GM23338 (cell line): ENCODE measurements around the gene SLC6A7. TPM values are rescaled to one million over a fixed set of nuclear protein-coding genes. Genes with fewer than 3 reads are reported as not detected.

Experiments
- ATAC-seq: fragments of 200-7000 bp; cut with Tn5 transposase; 3 replicates; pipeline ENCODE4 v1.9.1; 2020
- DNase-seq: peaks from one replicate; pipeline ENCODE4 v3.0.0-alpha.2; 2015; ENCODE audit warnings: low spot score
- H2AFZ ChIP-seq: fragments of 200-600 bp; sonication (generic); 2 replicates; pipeline ENCODE4 v1.8.0; 2016; ENCODE audit warnings: antibody characterized with exemption, mild to moderate bottlenecking, moderate library complexity
- H3F3A ChIP-seq: fragments of 200-600 bp; sonication (generic); replicated peaks from 2 replicates; pipeline ENCODE4 v1.8.0; 2017; ENCODE audit warnings: antibody characterized with exemption, mixed run types, low read depth
- H3K27ac ChIP-seq: fragments of 200-600 bp; sonication (generic); 2 replicates; pipeline ENCODE4 v1.6.1; 2016; ENCODE audit warnings: low read depth
- H3K27me3 ChIP-seq: fragments of 200-600 bp; sonication (generic); 2 replicates; pipeline ENCODE4 v1.8.0; 2016; ENCODE audit warnings: mild to moderate bottlenecking, mixed run types, moderate library complexity; ENCODE audit not compliant: insufficient read depth
- H3K36me3 ChIP-seq: fragments of 200-600 bp; sonication (generic); 2 replicates; pipeline ENCODE4 v1.8.0; 2016; ENCODE audit warnings: mild to moderate bottlenecking; ENCODE audit not compliant: insufficient read depth
- H3K4me1 ChIP-seq: fragments of 200-600 bp; sonication (generic); 2 replicates; pipeline ENCODE4 v1.8.0; 2016; ENCODE audit warnings: mild to moderate bottlenecking, moderate library complexity; ENCODE audit not compliant: insufficient read depth
- H3K4me2 ChIP-seq: fragments of 200-600 bp; sonication (generic); 2 replicates; pipeline ENCODE4 v1.7.1; 2017; ENCODE audit warnings: mixed run types
- H3K4me3 ChIP-seq: fragments of 200-600 bp; sonication (generic); 2 replicates; pipeline ENCODE4 v1.6.1; 2016; ENCODE audit warnings: mixed run types
- H3K79me2 ChIP-seq: fragments of 200-600 bp; sonication (generic); replicated peaks from 2 replicates; pipeline ENCODE4 v1.8.0; 2017; ENCODE audit warnings: mild to moderate bottlenecking; ENCODE audit not compliant: insufficient read depth
- H3K9me2 ChIP-seq: fragments of 200-600 bp; sonication (generic); 2 replicates; pipeline ENCODE4 v1.8.0; 2017; ENCODE audit not compliant: insufficient read depth
- H4K20me1 ChIP-seq: fragments of 200-600 bp; sonication (generic); replicated peaks from 2 replicates; pipeline ENCODE4 v1.8.0; 2017; ENCODE audit warnings: mild to moderate bottlenecking; ENCODE audit not compliant: insufficient read depth
- H3K27ac Mint-ChIP-seq: 2 replicates; pipeline ENCODE4 v1.8.0; 2020; ENCODE audit warnings: inconsistent platforms, mild to moderate bottlenecking, moderate library complexity, mixed read lengths
- H3K27me3 Mint-ChIP-seq: 3 replicates; pipeline ENCODE4 v1.8.0; 2022; ENCODE audit warnings: low read depth, mild to moderate bottlenecking, moderate library complexity, mixed read lengths, inconsistent platforms; ENCODE audit not compliant: insufficient read depth, poor library complexity
- H3K36me3 Mint-ChIP-seq: 3 replicates; pipeline ENCODE4 v1.8.0; 2021; ENCODE audit warnings: low read depth, mild to moderate bottlenecking, inconsistent platforms, moderate library complexity, mixed read lengths
- H3K4me1 Mint-ChIP-seq: 3 replicates; pipeline ENCODE4 v1.8.0; 2020; ENCODE audit warnings: mild to moderate bottlenecking, inconsistent platforms, mixed read lengths
- H3K4me3 Mint-ChIP-seq: 3 replicates; pipeline ENCODE4 v1.8.0; 2021; ENCODE audit warnings: moderate library complexity, mild to moderate bottlenecking, inconsistent platforms, mixed read lengths
- H3K9me3 Mint-ChIP-seq: 3 replicates; pipeline ENCODE4 v1.8.0; 2020; ENCODE audit warnings: moderate library complexity, mild to moderate bottlenecking, inconsistent platforms, mixed read lengths
- CREB1 ChIP-seq: fragments of 250-450 bp; sonication (Bioruptor Pico); IDR thresholded peaks from 2 replicates; pipeline ENCODE4 v1.5.0; 2020; ENCODE audit warnings: low read depth, mild to moderate bottlenecking, moderate library complexity
- CTCF ChIP-seq, 2 experiments: fragments of 200-600 bp in 1 of 2; sonication (generic) in 1 of 2; conservative IDR thresholded peaks; 2 replicates each; pipeline versions ENCODE4 v1.5.1 to v1.6.1; 2016 to 2017; ENCODE audit warnings: antibody characterized with exemption in 2 of 2, low read depth in 2 of 2, mild to moderate bottlenecking in 2 of 2, moderate library complexity in 1 of 2
- ETS1 ChIP-seq: IDR thresholded peaks from 2 replicates; pipeline ENCODE4 v1.6.1; 2016; ENCODE audit warnings: antibody characterized with exemption
- EZH2 ChIP-seq: fragments of 200-600 bp; sonication (generic); IDR thresholded peaks from one replicate; pipeline ENCODE4 v1.8.0; 2017; ENCODE audit warnings: antibody characterized with exemption, mild to moderate bottlenecking, low read depth; ENCODE audit not compliant: unreplicated experiment
- EZH2phosphoT487 ChIP-seq: fragments of 200-600 bp; sonication (generic); IDR thresholded peaks from one replicate; pipeline ENCODE4 v1.8.1; 2018; ENCODE audit warnings: antibody characterized with exemption; ENCODE audit not compliant: unreplicated experiment
- JUNB ChIP-seq: IDR thresholded peaks from one replicate; pipeline ENCODE4 v1.6.1; 2016; ENCODE audit warnings: antibody characterized with exemption; ENCODE audit not compliant: unreplicated experiment
- NANOG ChIP-seq: IDR thresholded peaks from 2 replicates; pipeline ENCODE4 v1.6.1; 2016; ENCODE audit warnings: antibody characterized with exemption, borderline replicate concordance
- POLR2AphosphoS5 ChIP-seq: IDR thresholded peaks from 2 replicates; pipeline ENCODE4 v1.6.1; 2016; ENCODE audit warnings: antibody characterized with exemption, low read depth
- REST ChIP-seq: IDR thresholded peaks from one replicate; pipeline ENCODE4 v1.6.1; 2018; ENCODE audit warnings: antibody characterized with exemption; ENCODE audit not compliant: unreplicated experiment
- STAT1 ChIP-seq: IDR thresholded peaks from one replicate; pipeline ENCODE4 v1.6.1; 2016; ENCODE audit warnings: antibody characterized with exemption; ENCODE audit not compliant: unreplicated experiment
- ZNF114 ChIP-seq: fragments of 250-450 bp; sonication (Bioruptor Pico); IDR thresholded peaks from 2 replicates; pipeline ENCODE4 v1.5.0; 2020; ENCODE audit warnings: mild to moderate bottlenecking, moderate library complexity
- ZNF331 ChIP-seq: fragments of 250-450 bp; sonication (Bioruptor Pico); IDR thresholded peaks from 2 replicates; pipeline ENCODE4 v1.5.0; 2020; ENCODE audit warnings: low read depth, mild to moderate bottlenecking, moderate library complexity
- ZNF462 ChIP-seq: fragments of 250-450 bp; sonication (Bioruptor Pico); IDR thresholded peaks from 2 replicates; pipeline ENCODE4 v1.5.0; 2020; ENCODE audit warnings: mild to moderate bottlenecking, moderate library complexity
- polyA plus RNA-seq: library from polyadenylated mRNA; unstranded; fragments of >200 nt; fragmentation: Nextera tagmentation; extraction: Ambion mirVana; gene quantifications from 2 replicates; pipeline ENCODE4 v1.2.1, GENCODE V29; 2016
- total RNA-seq: library from RNA; depleted of rRNA; stranded (reverse); fragments of >200 nt; shearing (Covaris generic); gene quantifications from 2 replicates; pipeline ENCODE4 v1.2.3, GENCODE V29; 2014

The SLC6A7 gene
- total and polyA plus RNA-seq, 2 experiments from 2014 or later = not detected

- Mint-ChIP-seq H3K36me3 (no peaks in the 10 kb centered on the region), H3K9me3 (no peaks in the 10 kb centered on the region), H3K4me1 (peaks cover 3% of the 10 kb centered on the region; the same call in 1 of the 3 replicates), H3K27me3 (peaks cover 5% of the 10 kb centered on the region), H3K27ac (no peak overlapping the region), H3K4me3 (no peak overlapping the region)
- H4K20me1 ChIP-seq = no peaks in the 10 kb centered on the region
- ATAC-seq = no peak
- H3K79me2 ChIP-seq = no peaks in the 10 kb centered on the region
- no peak for DNase-seq
- no peaks in the 10 kb centered on the region for H3K4me1 ChIP-seq
- no peaks in the 10 kb centered on the region for H3K27me3 ChIP-seq
- H3K4me2 ChIP-seq = no peak overlapping the region
- no peak overlapping the region for H3K27ac ChIP-seq
- no peak overlapping the region for H2AFZ ChIP-seq
- no peaks in the 10 kb centered on the region for H3K9me2 ChIP-seq
- no peaks in the 10 kb centered on the region for H3K36me3 ChIP-seq
- no peak overlapping the region for H3K4me3 ChIP-seq
- TF ChIP-seq CTCF (conservative IDR thresholded peaks at IDR 0.05; ENCODE audit: low read depth in 2 of 2) (no peak), EZH2phosphoT487 (no peak), EZH2 (no peak), ZNF114 (CRISPR knock-in tag) (no peak), STAT1 (no peak), ETS1 (no peak), CREB1 (CRISPR knock-in tag) (no peak), ZNF462 (CRISPR knock-in tag) (no peak), JUNB (no peak), POLR2AphosphoS5 (no peak), NANOG (no peak), REST (no peak), ZNF331 (CRISPR knock-in tag) (no peak)
- no peaks in the 10 kb centered on the region for H3F3A ChIP-seq
Observed at GRCh38 chr5:150243590-150243989, 53.7 kb downstream of the SLC6A7 start.
